Tracheal epithelial cell (primary cell): Measurements from ENCODE around the gene ADCY5. TPM values are rescaled to one million over a fixed set of nuclear protein-coding genes. Genes with fewer than 3 reads are reported as not detected.

ENCODE experiments used
- total RNA-seq: library from RNA; depleted of rRNA; stranded (reverse); fragments of >200 nt; gene quantifications from 2 replicates; pipeline ENCODE4 v1.2.1, GENCODE V29; 2014

Gene ADCY5
- under 0.01 TPM in 1 of 2 replicates, not detected in the other for total RNA-seq

DNA sequence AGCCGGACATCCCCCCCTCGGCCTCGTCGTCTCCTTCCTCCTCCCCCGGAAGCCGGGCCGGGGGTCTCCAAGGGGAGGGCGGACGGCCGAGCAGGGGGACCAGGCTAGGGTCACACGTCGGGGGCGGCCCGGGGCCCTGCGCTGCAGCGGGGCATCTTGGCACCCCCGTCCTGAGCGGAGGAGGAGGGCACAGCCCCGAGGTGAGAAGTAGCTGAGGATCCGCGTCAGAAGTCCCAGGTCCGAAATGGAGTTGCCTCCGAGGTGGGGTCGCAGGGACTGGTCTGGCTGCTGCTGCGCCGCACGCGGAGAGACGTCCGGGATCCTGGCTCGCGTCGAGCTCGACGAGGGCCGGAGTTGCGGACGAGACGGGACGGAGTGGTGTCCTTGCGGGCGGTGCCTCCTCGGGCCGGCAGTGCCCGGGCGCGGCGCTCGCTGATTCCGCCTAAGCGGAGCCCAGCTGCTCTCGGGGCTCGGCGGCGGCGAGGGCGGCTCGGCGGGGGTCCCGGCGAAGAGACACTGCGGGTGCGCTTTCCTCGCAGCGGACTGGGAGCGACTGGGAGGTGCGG is at the start of gene ADCY5:
Gene ADCY5, minus strand, starts transcription at position 555 of the 566 bp plus-strand sequence. Its CDS starts 545 bp downstream, at position 10.

Other genes with a start within 250 kb of the ADCY5 start
- 39.9 and 40.7 TPM in 2 replicates for gene SEC22A, start 247.1 kb downstream of the ADCY5 start, total RNA-seq
- 46.0 and 74.2 TPM in 2 replicates for gene HACD2, start 136.0 kb upstream of the ADCY5 start, total RNA-seq